Naive thymus-derived CD4-positive, alpha-beta T cell (primary cell): ENCODE data around the gene HSFX1. TPM values are rescaled to one million over a fixed set of nuclear protein-coding genes. Genes with fewer than 3 reads are reported as not detected.

Experiments
- ATAC-seq: fragments of 150-1000 bp; cut with Tn5 transposase; 2 replicates; pipeline ENCODE4 v1.10.0; 2021; ENCODE audit warnings: mild to moderate bottlenecking, moderate library complexity
- CTCF ChIA-PET: fragments of 350-600 bp; sonication (Branson Sonifier 250); formaldehyde crosslinking; loops from one replicate; lab custom pipeline; 2021; ENCODE audit warnings: antibody characterized with exemption; lab: Charles Lee
- POLR2A ChIA-PET: fragments of 350-600 bp; sonication (Branson Sonifier 250); formaldehyde crosslinking; loops from one replicate; lab custom pipeline; 2021; ENCODE audit warnings: antibody characterized with exemption, inconsistent platforms; lab: Charles Lee
- DNase-seq, 9 donors: peaks; one replicate each; pipeline versions ENCODE4 v3.0.0 to v3.0.0-alpha.2; 2020 to 2022; ENCODE audit warnings: mixed read lengths in 1 of 9
- H3K27ac ChIP-seq: one replicate; pipeline ENCODE4 v1.7.0; 2013; ENCODE audit warnings: mild to moderate bottlenecking, low read depth, low read length, moderate library complexity
- H3K27me3 ChIP-seq, 2 donors: one replicate each; pipeline ENCODE4 v1.7.0; 2013; ENCODE audit warnings: low read length in 2 of 2, mild to moderate bottlenecking in 2 of 2, moderate library complexity in 2 of 2; ENCODE audit not compliant: control insufficient read depth in 2 of 2, insufficient read depth in 2 of 2
- H3K36me3 ChIP-seq, 3 experiments: 1 replicate in 2 of 3; 2 replicates in 1 of 3; pipeline ENCODE4 v1.7.0; 2013; ENCODE audit warnings: low read length in 3 of 3, mild to moderate bottlenecking in 3 of 3, moderate library complexity in 1 of 3; ENCODE audit not compliant: insufficient read depth in 3 of 3, control insufficient read depth in 2 of 3
- H3K4me1 ChIP-seq, 2 donors: one replicate each; pipeline ENCODE4 v1.7.0; 2013; ENCODE audit warnings: low read length in 2 of 2, mild to moderate bottlenecking in 2 of 2, moderate library complexity in 1 of 2; ENCODE audit not compliant: control insufficient read depth in 2 of 2, insufficient read depth in 2 of 2
- H3K4me3 ChIP-seq: 2 replicates; pipeline ENCODE4 v1.7.0; 2013; ENCODE audit warnings: mild to moderate bottlenecking, low read length
- H3K9me3 ChIP-seq, 3 experiments: 1 replicate in 2 of 3; 2 replicates in 1 of 3; pipeline ENCODE4 v1.7.0; 2013; ENCODE audit warnings: low read length in 3 of 3; ENCODE audit not compliant: control insufficient read depth in 2 of 3
- H3K27ac Mint-ChIP-seq, 9 donors: one replicate each; pipeline ENCODE4 v1.8.0; 2020 to 2022; ENCODE audit warnings: mixed read lengths in 9 of 9, mild to moderate bottlenecking in 8 of 9, moderate library complexity in 5 of 9, inconsistent platforms in 2 of 9
- H3K27me3 Mint-ChIP-seq, 5 donors: one replicate each; pipeline ENCODE4 v1.8.0; 2021 to 2022; ENCODE audit warnings: mixed read lengths in 5 of 5, mild to moderate bottlenecking in 1 of 5
- H3K36me3 Mint-ChIP-seq, 5 donors: one replicate each; pipeline ENCODE4 v1.8.0; 2020 to 2022; ENCODE audit warnings: mixed read lengths in 5 of 5, mild to moderate bottlenecking in 3 of 5, inconsistent platforms in 1 of 5
- H3K4me1 Mint-ChIP-seq, 7 donors: one replicate each; pipeline ENCODE4 v1.8.0; 2020 to 2022; ENCODE audit warnings: mixed read lengths in 7 of 7, mild to moderate bottlenecking in 3 of 7, inconsistent platforms in 1 of 7
- H3K4me3 Mint-ChIP-seq, 10 donors: one replicate each; pipeline ENCODE4 v1.8.0; 2020 to 2022; ENCODE audit warnings: mild to moderate bottlenecking in 10 of 10, mixed read lengths in 10 of 10, moderate library complexity in 6 of 10, inconsistent platforms in 2 of 10
- H3K9me3 Mint-ChIP-seq, 11 donors: one replicate each; pipeline ENCODE4 v1.8.0; 2020 to 2022; ENCODE audit warnings: mixed read lengths in 11 of 11, mild to moderate bottlenecking in 4 of 11, inconsistent platforms in 1 of 11, moderate library complexity in 1 of 11
- intact Hi-C, 2 donors: fragments of 100-400 bp; cut with micrococcal nuclease; formaldehyde crosslinking; loops; one replicate each; pipeline ENCODE4 v1.15.1; 2023
- polyA plus RNA-seq, 2 donors: library from polyadenylated mRNA; unstranded; fragments of 300-500 nt; fragmentation: Illumina TruSeq; gene quantifications; one replicate each; pipeline ENCODE4 v1.2.3, GENCODE V29; 2021
- total RNA-seq, 6 experiments: library from RNA in 5 of 6; stranded (reverse) in 5 of 6; gene quantifications; 1 replicate in 5 of 6; 2 replicates in 1 of 6; pipeline ENCODE4 v1.2.3 and lab custom pipeline; 2021 to 2026

The HSFX1 gene
- total and polyA plus RNA-seq, 7 experiments from 2014 or later: 0.47 to 2.8 (median 0.85) TPM; not detected in 1

- CTCF ChIA-PET: no interaction called here
- intact Hi-C loops: no loop called here
- ATAC-seq (no peak), DNase-seq (no peak)
- Histone ChIP-seq H3K4me3 (no peak overlapping the region), H3K36me3 (no peaks in the 10 kb centered on the region), H3K27me3 (no peaks in the 10 kb centered on the region), H3K4me1 (peaks cover 0 to 7% of the 10 kb centered on the region in 2 donors), H3K9me3 (no peaks in the 10 kb centered on the region), H3K27ac (no peak overlapping the region)
- Mint-ChIP-seq H3K4me3 (no peak overlapping the region), H3K27ac (no peak overlapping the region), H3K4me1 (peaks cover 3 to 20% (median 11%) of the 10 kb centered on the region in 7 donors), H3K9me3 (no peaks in the 10 kb centered on the region), H3K36me3 (no peaks in the 10 kb centered on the region), H3K27me3 (no peaks in the 10 kb centered on the region)
- POLR2A ChIA-PET: no interaction called here
Observed at GRCh38 chrX:149804102-149804501, 30.2 kb downstream of the HSFX1 start.

- Mint-ChIP-seq H3K9me3 (no peaks in the 10 kb centered on the region), H3K27me3 (peaks cover 0 to 4% (median 0%) of the 10 kb centered on the region in 5 donors), H3K27ac (no peak overlapping the region), H3K4me1 (no peaks in the 10 kb centered on the region), H3K36me3 (no peaks in the 10 kb centered on the region), H3K4me3 (no peak overlapping the region)
- ChIA-PET POLR2A (no interaction called here), CTCF (no interaction called here)
- no peaks in the 10 kb centered on the region for H3K9me3 ChIP-seq
- H3K4me3 ChIP-seq: no peak overlapping the region
- DNase-seq: no peak
- no peaks in the 10 kb centered on the region for H3K27me3 ChIP-seq
- H3K36me3 ChIP-seq: no peaks in the 10 kb centered on the region
- intact Hi-C loops: no loop called here
- no peaks in the 10 kb centered on the region for H3K4me1 ChIP-seq
- no peak overlapping the region for H3K27ac ChIP-seq
- no peak for ATAC-seq
Observed at GRCh38 chrX:149807747-149808458, 34.0 kb downstream of the HSFX1 start.

GRCh38 chrX:149818652-149819051 lies 44.8 kb downstream of the HSFX1 start:
- intact Hi-C loops: no loop called here
- H3K27me3 ChIP-seq: no peaks in the 10 kb centered on the region
- H3K4me1 Mint-ChIP-seq: peaks cover 0 to 6% (median 0%) of the 10 kb centered on the region in 7 donors
- H3K36me3 Mint-ChIP-seq: peaks cover 0 to 6% (median 0%) of the 10 kb centered on the region in 5 donors
- H3K27ac Mint-ChIP-seq: no peak overlapping the region
- ChIA-PET POLR2A (no interaction called here), CTCF (no interaction called here)
- ATAC-seq: no peak
- no peaks in the 10 kb centered on the region for H3K4me1 ChIP-seq
- no peak for DNase-seq
- H3K27me3 Mint-ChIP-seq: peaks cover 0 to 11% (median 0%) of the 10 kb centered on the region in 5 donors
- no peaks in the 10 kb centered on the region for H3K36me3 ChIP-seq
- no peak overlapping the region for H3K4me3 ChIP-seq
- H3K27ac ChIP-seq: no peak overlapping the region
- peaks cover 0 to 7% (median 0%) of the 10 kb centered on the region in 11 donors for H3K9me3 Mint-ChIP-seq
- no peak overlapping the region for H3K4me3 Mint-ChIP-seq
- H3K9me3 ChIP-seq: no peaks in the 10 kb centered on the region

GRCh38 chrX:149819371-149819770 lies 45.5 kb downstream of the HSFX1 start:
- H3K9me3 Mint-ChIP-seq: peaks cover 0 to 7% (median 0%) of the 10 kb centered on the region in 11 donors
- H3K36me3 Mint-ChIP-seq: peaks cover 0 to 6% (median 0%) of the 10 kb centered on the region in 5 donors
- Histone ChIP-seq H3K4me3 (no peak overlapping the region), H3K27me3 (no peaks in the 10 kb centered on the region), H3K27ac (no peak overlapping the region), H3K9me3 (no peaks in the 10 kb centered on the region), H3K4me1 (no peaks in the 10 kb centered on the region), H3K36me3 (no peaks in the 10 kb centered on the region)
- H3K27ac Mint-ChIP-seq: no peak overlapping the region
- POLR2A ChIA-PET: no interaction called here
- ATAC-seq (no peak), DNase-seq (no peak)
- no peak overlapping the region for H3K4me3 Mint-ChIP-seq
- intact Hi-C loops: no loop called here
- CTCF ChIA-PET: no interaction called here
- peaks cover 0 to 6% (median 0%) of the 10 kb centered on the region in 7 donors for H3K4me1 Mint-ChIP-seq
- peaks cover 0 to 10% (median 0%) of the 10 kb centered on the region in 5 donors for H3K27me3 Mint-ChIP-seq

GRCh38 chrX:149825424-149825823 lies 51.6 kb downstream of the HSFX1 start:
- Histone ChIP-seq H3K4me1 (peaks cover 5 to 7% of the 10 kb centered on the region in 2 donors), H3K9me3 (no peaks in the 10 kb centered on the region), H3K4me3 (no peak overlapping the region), H3K36me3 (no peaks in the 10 kb centered on the region), H3K27me3 (no peaks in the 10 kb centered on the region), H3K27ac (no peak overlapping the region)
- peaks cover 0 to 7% (median 4%) of the 10 kb centered on the region in 5 donors for H3K27me3 Mint-ChIP-seq
- ChIA-PET POLR2A (no interaction called here), CTCF (no interaction called here)
- ATAC-seq: no peak
- peaks cover 0 to 6% (median 0%) of the 10 kb centered on the region in 5 donors for H3K36me3 Mint-ChIP-seq
- peak overlapping the region in 2 of 9 donors; percentile 33 to 48 for H3K27ac Mint-ChIP-seq
- no peak overlapping the region for H3K4me3 Mint-ChIP-seq
- peak in 7 of 9 donors; percentile 10 to 37 (median 17) for DNase-seq
- H3K4me1 Mint-ChIP-seq: peaks cover 13 to 44% (median 20%) of the 10 kb centered on the region in 7 donors
- intact Hi-C loops: loop anchor here (5.0 kb wide), 2 partner anchors 298 to 313 kb away; no protein-coding TSS in a partner anchor
- peaks cover 0 to 7% (median 0%) of the 10 kb centered on the region in 11 donors for H3K9me3 Mint-ChIP-seq

Other genes starting within 250 kb of the HSFX1 start
- gene EOLA1, start 233.1 kb upstream of the HSFX1 start, total RNA-seq: 10 to 100 TPM; 22.2 to 68.1 (median 30.2) TPM
- gene EOLA1, start 233.1 kb upstream of the HSFX1 start, polyA plus RNA-seq: 10 to 100 TPM; 27.7 to 30.1 TPM
- gene HSFX3, start 224.1 kb upstream of the HSFX1 start, total RNA-seq: not detected
- not detected for gene HSFX3, start 224.1 kb upstream of the HSFX1 start, polyA plus RNA-seq
- gene MAGEA9B, start 186.6 kb upstream of the HSFX1 start, total RNA-seq: not detected
- gene MAGEA9B, start 186.6 kb upstream of the HSFX1 start, polyA plus RNA-seq: not detected
- under 1 TPM in 1 of 5 experiments, not detected in 4; 0.82 TPM for gene HSFX2, start 178.8 kb upstream of the HSFX1 start, total RNA-seq
- gene HSFX2, start 178.8 kb upstream of the HSFX1 start, polyA plus RNA-seq: not detected
- gene TMEM185A, start 142.3 kb upstream of the HSFX1 start, total RNA-seq: 10 to 100 TPM; 11.9 to 23.4 (median 19.9) TPM
- 10 to 100 TPM; 16.7 to 23.8 TPM for gene TMEM185A, start 142.3 kb upstream of the HSFX1 start, polyA plus RNA-seq
- not detected for gene MAGEA11, start 62.0 kb upstream of the HSFX1 start, total RNA-seq
- gene MAGEA11, start 62.0 kb upstream of the HSFX1 start, polyA plus RNA-seq: not detected
- gene MAGEA9, start 7.9 kb downstream of the HSFX1 start, total RNA-seq: not detected
- not detected for gene MAGEA9, start 7.9 kb downstream of the HSFX1 start, polyA plus RNA-seq
- gene MAGEA8, start 107.1 kb downstream of the HSFX1 start, total RNA-seq: not detected
- not detected for gene MAGEA8, start 107.1 kb downstream of the HSFX1 start, polyA plus RNA-seq
- not detected for gene HSFX4, start 155.5 kb downstream of the HSFX1 start, total RNA-seq
- not detected for gene HSFX4, start 155.5 kb downstream of the HSFX1 start, polyA plus RNA-seq
- 10 to 100 TPM; 43.1 to 59.1 (median 45.4) TPM for gene EOLA2, start 164.4 kb downstream of the HSFX1 start, total RNA-seq
- gene EOLA2, start 164.4 kb downstream of the HSFX1 start, polyA plus RNA-seq: 10 to 100 TPM; 23.3 to 45.3 TPM